ENCODE data around the gene D2HGDH.
"Not testable (repeated sequence)": the region's sequence is repeated elsewhere in the genome, so short reads cannot be mapped to it uniquely, and the experiment has no call there.

The D2HGDH gene

GRCh38 chr2:241751152-241751551 is 16.7 kb downstream of the D2HGDH start:
- no peak for DNase-seq

DNA sequence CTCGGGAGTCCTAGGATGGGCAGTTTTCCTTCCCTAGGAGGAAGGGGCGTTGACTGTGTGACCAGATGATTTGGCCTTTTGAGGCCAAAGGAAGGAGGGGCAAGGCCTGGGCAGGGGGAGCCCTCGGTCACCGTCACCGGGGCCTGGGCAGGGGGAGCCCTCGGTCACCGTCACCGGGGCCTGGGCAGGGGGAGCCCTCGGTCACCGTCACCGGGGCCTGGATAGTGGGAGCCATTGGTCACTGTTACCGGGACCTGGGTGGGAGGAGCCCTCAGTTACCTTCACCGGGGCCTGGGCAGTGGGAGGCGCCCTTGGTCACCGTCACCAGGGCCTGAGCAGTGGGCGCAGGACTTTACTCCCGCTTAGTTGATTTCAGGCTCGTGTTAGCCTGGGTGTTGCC is 17.3 kb downstream of the D2HGDH start:
- DNase-seq, result no peak

GRCh38 chr2:241752253-241752652 is 17.8 kb downstream of the D2HGDH start:
- DNase-seq, result no peak

GRCh38 chr2:241752689-241753276 is 18.4 kb downstream of the D2HGDH start:
- no peak for DNase-seq

DNA sequence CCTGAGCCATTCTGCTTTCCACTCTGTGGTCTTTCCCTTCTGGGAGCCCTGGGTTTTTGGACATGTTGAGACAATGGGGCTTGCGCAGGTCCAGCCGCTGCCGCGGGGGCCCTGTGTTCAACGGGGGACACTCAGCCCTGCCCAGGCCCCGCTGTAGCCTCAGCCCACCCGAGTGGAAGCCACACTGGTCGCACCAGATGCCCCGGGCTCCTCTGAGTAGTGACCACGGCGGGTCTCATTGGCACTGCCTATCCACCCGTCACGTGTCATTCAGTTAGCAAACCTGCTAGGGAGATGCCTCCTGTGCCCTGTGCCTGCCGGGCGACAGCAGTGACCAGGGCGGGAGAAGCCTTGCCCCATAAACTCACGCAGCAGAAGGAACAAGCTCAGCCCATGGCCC is 19.1 kb downstream of the D2HGDH start:
- DNase-seq, result no peak

- DNase-seq, result no peak
Measured at GRCh38 chr2:241754042-241754441, 19.6 kb downstream of the D2HGDH start.

DNA sequence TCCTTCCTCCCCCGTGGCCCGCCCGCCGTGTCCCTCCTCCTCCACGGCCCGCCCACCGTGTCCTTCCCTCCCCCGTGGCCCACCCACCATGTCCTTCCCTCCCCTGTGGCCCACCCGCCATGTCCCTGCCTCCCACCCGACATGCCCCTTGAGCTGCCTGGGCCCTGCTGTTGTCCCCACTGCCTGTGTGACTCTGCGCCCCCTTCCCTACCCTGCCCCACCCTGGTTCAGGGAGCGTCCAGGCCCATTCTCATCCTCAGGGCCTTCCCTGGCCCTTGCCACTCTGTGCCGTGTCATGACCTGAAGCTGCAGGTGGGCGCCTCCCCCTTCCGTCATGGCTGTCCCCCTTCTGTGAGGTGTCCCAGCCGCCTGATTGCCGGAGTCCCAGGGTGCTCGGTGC is 20.7 kb downstream of the D2HGDH start:
- no peak for DNase-seq

DNA sequence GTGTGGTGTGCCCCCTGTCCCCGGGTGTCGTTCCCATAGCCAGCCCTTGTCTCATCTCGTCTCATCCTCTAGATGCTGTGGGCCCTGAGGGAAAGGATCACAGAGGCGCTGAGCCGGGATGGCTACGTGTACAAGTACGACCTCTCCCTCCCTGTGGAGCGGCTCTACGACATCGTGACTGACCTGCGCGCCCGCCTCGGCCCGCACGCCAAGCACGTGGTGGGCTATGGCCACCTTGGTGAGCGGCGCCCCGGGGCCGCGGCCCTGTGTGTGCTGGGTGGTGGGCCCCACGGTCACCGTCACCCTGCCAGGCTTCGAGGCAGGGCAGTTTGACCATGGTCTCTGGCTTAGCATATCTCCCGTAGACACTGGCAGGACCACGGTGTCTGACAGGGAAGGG is 21.3 kb downstream of the D2HGDH start:
- DNase-seq, result no peak

DNA sequence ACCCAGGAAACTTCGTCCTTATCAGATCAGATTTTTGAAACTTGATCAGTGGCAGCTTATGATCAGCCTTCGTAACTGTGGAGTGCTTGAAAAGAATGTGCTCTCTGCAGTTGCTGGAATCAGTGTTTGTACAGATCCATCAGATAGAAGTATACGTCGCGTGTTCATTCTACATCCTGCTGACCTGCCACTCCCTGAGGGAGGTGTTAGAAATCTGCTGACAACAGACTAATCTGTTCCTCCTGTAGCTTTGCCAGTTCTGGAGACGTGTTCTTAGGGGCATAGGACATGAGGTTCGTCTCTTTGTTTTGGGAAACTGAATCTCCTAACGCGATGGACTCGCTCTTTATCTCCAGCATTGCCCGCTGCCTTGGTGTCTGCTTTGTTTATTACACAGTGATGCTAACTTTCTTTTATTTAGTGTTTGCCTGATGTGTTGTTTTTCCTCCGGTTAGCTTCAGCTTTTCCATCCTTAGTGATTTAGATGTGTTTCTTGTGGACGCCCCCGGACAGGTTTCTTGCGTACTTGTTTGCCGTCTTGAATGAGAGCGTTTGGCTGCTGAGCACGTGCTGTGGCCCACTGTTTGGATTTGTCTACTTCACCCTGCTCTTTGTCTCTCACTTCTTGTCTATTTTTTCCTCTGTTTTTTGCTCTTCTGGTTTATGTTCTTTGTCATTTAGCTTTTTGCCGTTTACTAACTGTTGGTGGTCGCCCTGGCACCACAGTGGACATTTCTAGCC is 24.8 kb downstream of the D2HGDH start:
- DNase-seq, result no peak

GRCh38 chr2:241759893-241760292 is 25.5 kb downstream of the D2HGDH start:
- DNase-seq, result not testable (repeated sequence)

- DNase-seq, result no peak
Measured at GRCh38 chr2:241760301-241760771, 25.9 kb downstream of the D2HGDH start.

DNA sequence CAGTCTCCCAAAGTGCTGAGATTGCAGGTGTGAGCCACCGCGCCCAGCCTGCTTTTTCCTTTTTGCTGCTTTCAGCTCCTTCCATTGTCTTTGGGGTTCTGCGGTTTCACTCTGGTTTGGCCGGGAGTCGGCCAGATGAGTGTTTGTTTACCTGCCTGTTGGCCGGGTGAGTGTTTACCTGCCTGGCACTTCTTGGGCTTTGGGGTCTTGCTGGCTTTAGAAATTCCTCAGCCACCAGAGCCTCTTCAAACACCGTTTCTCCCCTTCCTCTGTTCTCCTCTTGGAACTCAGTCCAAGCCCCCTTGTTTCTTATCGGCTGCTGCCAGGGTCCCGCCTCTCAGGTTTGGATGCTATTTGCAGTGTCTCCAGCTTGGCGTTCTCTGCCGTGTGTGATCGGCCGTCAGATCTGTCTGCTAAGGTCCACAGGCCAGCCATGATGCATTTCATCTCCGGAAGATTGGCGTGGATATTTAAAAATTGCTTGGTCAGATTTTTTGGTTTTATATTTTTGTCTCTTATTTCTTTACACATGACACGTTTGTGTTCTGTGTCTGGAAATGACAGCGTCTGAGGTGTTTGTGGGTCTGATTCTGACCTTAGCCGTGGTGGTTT is 28.0 kb downstream of the D2HGDH start:
- DNase-seq, result no peak

DNA sequence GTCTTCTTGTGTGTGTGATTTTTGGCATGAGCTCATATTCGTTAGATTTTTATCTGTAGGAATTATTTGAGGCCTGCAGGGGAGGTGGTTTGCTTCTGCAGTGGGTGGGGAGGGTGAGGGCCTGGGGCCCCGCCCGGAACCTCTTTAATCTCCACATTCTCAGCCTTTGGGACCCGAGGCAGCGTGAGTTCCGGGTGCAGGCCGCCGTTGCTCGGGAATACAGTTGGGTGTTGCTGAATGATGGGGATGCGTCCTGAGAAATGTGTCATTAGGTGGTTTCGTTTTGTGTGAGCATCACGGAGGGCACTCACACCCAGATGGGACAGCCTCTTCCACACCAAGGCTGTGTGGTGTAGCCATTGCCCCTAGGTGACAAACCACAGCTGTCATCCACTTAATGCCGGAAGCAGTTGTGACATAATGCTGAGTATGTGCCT is 28.5 kb downstream of the D2HGDH start:
- no peak for DNase-seq

DNA sequence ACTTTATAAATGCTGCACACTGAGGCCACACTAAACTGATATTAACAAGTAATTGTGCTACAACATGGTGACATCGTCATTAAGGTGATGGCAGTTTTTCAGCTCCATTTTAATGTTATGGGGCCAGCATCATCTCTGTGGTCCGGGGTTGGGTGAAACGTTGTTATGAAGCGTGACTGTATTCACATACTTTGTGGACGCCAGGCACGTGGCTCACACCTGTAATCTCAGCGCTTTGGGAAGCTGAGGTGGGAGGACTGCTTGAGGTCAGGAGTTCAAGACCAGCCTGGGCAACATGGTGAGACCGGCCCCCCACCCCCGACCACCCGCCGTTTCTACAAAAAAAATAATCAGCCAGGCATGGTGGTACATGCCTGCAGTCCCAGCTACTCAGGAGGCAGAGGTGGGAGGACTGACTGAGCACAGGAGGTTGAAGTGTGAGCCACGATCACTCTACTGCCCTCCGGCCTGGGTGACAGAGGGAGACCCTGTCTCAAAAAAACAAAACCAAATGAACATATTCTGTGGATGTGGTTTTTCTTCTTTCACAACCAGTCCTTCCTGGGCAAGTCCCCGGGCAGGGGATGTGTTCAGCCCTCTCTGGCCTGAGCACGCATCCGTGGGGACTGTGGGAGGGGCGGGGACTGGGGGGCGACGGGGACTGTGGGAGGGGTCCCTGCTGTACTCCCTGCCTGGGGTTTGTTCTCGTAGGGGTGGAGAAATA is 29.3 kb downstream of the D2HGDH start:
- DNase-seq, result no peak

DNA sequence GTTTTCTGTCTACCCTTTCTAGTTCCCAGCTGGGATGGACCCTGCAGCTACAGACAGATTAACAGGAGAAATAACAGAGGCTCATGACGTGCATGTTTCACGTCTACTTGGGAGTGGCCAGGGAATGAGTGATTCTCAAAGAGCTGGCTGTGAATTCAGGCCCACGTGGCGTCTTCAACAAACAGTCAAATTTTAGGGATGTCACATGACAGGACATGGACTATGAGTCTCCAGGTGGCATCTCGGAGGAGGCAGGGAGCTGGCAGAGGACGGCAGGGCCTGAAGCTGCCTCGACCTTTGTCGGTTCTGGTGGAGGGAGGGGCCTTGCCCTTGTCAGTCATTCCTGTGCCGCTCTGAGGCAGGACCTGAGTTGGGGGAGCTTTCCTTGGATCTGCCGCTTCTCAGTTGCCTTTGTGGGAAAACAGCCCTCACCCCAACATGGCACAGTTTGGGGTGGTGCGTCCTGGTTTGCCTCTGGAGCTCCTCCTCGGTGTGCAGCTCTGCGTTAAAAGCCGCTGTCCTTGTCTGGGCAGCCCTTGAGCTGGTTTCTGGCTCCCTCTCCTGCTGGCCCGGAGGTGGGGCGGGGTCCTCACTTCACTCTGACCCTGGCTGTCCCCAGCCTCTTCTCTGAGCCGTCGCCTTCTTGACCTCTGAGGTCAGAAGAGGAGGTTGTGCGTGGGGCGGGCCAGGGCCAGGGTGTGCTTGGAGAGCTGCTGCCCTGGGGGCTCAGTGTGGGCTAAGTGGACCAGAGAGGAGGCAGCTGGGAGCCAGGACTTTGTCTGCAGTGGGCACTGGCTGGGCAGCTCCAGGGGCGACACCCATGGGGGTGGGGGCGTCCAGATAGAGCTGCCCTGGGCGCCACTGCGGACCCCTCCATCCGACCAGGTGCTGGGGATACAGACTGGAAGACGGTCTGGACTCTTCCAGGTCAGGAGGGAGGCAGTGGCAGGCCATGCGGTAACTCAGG is 30.1 kb downstream of the D2HGDH start:
- no peak for DNase-seq

DNA sequence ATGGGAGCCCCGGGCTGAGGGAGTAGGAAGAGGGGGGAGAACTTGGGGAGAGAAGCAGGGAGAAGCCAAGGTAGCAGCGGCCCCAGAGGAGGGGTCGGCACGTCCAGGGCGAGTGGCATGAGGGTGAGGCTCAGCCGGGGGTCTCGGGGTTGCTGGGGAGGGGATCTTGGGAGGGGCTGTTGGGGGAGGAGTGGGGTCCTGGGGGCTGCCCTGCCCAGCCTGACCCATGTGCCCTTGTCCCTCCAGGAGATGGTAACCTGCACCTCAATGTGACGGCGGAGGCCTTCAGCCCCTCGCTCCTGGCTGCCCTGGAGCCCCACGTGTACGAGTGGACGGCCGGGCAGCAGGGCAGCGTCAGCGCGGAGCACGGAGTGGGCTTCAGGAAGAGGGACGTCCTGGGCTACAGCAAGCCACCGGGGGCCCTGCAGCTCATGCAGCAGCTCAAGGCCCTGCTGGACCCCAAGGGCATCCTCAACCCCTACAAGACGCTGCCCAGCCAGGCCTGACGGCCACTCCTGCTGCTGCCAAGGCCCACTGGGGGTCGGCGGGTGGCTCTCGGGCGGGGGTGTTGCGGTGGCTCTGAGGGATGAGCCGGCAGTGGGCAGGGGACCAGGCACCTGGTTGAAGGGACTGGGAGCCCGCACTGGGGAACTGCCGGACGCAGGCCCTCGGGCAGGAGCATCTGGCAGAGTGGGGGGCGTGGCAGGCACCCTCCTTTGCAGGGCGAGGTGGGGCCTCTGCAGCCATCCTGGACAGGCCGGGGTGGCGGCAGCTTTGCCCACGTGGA is 33.2 kb downstream of the D2HGDH start:
- no peak for DNase-seq

DNA sequence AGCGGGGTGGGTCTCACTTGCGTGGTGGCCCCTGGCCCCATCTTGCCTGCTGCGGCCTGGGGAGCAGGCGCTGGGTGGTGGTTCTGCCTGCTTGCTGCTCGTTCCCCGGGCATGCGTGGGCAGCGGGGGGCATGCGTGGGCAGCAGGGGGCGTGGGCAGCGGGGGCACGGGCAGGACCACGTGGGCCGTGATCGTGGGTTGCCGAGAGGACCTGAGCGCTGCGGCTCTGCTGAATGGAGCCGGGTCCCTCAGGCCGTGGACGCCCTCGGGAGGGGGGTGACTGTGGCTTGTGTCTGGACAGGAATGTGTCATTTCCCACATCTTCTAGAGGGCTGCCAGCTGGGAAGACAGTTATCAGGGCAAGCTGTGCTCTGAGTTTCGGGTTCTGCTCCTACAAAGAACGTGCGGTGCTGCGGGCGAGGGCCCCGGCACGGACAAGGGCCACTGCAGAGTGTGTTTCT is 33.9 kb downstream of the D2HGDH start:
- no peak for DNase-seq

DNA sequence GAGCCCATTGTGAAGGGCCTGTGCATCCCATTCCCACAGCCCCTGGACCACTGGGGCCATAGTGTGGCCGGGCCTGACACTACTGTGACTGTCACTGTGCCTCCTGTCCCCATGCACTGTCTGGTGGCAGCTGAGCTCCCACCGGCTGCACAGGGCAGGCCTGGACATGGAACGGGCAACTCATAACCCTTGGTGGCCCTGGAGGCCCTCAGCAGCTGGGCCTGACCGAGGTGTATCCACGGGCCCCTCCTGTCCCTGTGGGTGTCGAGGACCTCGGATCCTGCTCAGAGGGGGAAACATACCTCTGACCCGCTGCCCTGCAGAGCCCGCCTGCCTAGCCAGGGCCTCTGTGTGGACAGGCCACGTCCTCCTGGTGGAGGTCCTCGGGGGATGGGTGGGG is 34.4 kb downstream of the D2HGDH start:
- no peak for DNase-seq

DNA sequence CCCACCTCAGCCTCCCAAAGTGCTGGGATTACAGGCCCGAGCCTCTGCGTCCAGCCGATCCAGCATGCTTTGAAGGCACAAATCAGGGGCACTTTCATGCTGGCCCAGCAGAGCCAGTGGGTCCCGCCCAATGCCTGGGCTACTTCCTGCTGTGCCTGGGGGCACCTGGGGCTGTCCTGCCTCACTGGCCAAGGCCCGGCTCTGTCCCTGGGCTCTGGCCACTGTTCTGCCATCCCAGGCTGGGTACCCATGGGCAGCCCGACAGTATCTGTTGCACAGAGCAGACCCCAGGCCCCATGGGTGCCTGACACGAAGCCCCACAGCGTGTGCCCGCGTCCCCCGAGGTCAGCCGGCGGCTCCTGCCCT is 35.4 kb downstream of the D2HGDH start:
- no peak for DNase-seq

- no peak for DNase-seq
Measured at GRCh38 chr2:241770185-241770935, 35.9 kb downstream of the D2HGDH start.

DNA sequence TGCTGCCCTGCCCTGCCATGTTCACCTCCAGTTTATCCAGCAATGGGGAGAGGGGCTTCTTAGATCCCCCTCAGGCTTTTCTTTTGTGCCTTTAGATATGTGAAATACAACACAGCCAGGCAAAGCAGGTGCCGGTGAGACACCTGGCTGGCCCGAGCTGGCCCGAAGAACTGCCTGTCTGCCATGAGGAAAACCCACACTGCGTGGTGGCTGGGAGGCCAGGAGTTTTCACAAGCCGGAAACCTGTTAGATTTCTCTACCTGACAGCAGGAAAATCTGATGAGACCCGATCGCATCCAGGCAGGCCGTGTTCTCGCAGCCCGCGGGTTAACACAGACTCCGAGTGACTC is 36.5 kb downstream of the D2HGDH start:
- no peak for DNase-seq
